Suppressor macrophage treated with lipopolysaccharide for 4 hours (primary cell): ENCODE data around the gene HABP4.

Experiments used
- DNase-seq: peaks from one replicate; pipeline ENCODE4 v3.0.0-alpha.2; 2020

The HABP4 gene

DNA sequence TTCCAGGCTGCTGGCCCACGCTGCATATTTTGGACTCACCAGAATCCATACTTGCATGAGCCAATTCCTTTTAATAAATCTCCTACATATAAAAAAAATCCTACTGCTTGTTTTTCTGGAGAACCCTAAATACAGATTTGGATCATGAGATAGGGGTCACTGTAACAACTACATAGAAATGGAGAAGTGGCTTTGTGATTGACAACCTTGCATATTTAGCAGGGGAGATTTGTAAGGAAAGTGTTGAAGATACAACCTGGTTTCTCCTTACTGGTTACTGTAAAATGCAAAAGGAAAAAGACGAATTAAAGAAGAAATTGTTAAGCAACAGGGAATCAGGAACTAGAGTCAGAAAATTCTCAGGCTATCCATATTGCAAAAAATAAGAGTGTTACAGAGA, 74.8 kb downstream of the HABP4 start:
- no peak for DNase-seq

DNA sequence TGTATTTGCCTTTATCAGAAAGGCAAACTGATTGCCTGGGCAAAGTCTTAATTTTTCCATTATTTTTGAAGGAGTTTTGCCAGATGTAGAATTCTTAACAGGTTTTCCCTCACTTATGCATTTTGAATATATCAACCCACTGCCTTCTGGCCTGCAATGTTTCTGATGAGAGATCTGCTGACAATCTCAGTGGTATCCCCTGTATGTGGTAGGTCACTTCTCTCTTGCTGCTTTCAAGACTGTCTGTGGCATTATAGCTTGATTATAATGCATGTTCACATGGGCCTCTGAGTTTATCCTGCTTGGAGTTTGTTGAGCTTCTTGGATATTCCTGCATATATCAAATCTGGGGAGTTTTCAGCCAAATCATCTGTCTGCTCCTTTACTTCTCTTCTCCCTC, 82.2 kb downstream of the HABP4 start:
- DNase-seq, result no peak

DNA sequence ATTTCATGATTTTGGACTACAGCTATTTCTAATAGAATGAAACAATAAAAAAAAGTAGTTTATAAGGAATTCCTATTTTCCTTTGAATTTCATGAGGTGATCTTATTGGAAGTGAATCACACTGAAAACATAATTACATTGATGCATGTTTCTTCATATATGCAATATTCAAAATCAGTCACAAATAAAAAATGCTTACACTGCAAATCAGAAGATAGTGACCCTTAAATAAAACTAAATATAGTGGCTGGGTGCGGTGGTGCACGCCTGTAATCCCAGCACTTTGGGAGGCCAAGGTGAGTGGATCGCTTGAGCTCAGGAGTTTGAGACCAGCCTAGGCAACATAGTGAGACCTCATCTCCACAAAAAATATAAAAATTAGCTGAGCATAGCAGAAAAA, 90.1 kb downstream of the HABP4 start:
- no peak for DNase-seq
